ENCODE data around the gene KCNJ6.
"Not testable (repeated sequence)": the region's sequence is repeated elsewhere in the genome, so short reads cannot be mapped to it uniquely, and the experiment has no call there.

KCNJ6 gene

DNA sequence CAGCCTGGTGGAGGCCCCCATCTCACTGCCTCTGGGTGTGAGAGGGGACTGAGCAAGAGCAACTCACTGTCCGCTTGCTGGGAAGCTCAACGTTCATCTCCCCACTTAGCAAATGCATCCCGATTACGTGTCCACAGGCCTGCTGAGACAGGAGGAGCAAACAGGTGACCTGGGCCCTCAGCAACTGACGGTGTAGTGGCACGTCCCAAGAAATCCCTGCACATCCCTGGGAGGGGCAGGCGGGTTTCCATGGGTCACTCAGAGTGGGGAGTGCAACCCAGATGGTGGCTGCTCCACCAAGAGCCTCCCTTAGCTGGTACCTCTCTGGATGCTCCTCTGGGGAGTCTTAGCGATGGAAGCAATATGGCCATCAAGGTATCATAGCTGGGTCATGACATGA, 320.3 kb downstream of the KCNJ6 start:
- no peak for DNase-seq (ENCODE audit: low read depth in 2 of 2)

DNA sequence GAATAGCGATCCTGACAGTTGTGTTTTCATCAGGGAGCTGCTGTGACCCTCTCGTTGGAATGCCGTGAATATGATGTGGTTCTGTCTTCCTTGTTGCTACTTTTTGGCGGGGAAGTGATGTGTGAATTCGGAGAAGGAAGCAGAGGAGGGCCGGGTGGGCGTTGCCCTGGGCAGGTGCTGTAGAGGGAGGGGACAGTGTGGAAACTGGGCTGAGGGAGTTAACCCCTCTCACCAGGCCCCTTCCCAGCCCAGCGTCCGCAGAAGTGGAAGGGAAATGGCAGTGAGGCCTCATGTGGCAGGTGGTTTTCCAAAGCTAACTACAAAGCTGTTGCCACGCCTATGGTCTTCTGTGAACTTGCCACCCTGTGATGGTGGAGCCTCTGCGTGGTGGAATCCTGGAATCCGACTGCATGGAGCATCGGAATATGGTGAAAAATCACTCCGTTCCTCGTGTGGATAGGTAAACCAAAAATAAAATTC, 321.7 kb downstream of the KCNJ6 start:
- DNase-seq (ENCODE audit: low read depth in 2 of 2): no peak

DNA sequence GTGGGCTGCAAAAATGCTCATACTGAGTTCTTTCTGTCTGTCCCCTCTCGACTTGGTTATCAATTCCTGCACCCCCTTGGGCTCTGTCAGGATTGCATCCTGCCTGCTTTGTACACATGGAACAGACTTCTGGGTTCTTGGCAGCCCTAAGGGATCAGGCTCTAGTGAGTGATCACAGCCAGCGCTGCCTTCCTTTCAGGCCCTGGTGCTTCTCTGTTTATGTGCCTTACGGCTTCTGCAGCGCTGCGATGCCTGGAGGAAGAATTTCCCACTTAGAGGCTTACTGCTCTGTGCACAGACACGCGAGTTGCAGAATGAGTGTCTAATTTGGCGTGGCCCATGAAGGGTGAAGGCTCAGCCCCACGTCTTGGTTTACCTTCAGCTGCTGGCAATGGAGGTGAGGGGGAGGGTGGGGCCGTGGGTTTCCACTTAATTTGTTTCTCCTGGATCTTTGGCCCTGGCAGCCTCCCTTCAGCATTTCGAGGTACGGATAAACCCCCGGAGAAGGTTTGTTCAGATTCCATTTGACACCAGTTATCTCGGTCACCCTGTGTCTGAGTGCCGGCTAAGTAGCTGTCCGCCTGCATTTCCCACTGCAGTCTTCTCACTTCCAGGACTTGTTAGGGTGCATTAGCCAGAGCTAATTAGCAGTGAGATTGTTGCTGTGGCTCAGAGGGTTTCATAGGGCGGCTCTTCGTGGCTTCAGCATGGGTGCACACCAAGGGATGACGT, 322.4 kb downstream of the KCNJ6 start:
- DNase-seq (ENCODE audit: low read depth in 2 of 2): no peak

DNA sequence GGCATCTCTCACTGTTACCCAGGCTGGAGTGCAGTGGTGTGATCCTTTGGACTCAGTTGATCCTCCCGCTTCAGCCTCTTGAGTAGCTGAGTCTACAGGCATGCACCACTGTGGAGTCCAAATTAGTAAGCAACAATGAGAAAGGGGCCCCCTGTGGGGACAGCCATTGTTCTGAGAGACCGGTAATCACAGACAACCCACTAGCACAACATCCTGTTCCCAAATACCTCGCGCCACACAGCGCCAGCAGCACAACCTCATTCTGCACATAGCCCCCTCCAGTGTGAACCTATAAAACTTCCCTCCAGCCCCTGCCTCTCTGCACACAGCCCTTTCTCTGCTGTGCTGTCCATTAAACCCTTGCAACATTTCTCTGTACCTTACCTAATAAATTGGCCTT, 323.2 kb downstream of the KCNJ6 start:
- DNase-seq (ENCODE audit: low read depth in 2 of 2): no peak

DNA sequence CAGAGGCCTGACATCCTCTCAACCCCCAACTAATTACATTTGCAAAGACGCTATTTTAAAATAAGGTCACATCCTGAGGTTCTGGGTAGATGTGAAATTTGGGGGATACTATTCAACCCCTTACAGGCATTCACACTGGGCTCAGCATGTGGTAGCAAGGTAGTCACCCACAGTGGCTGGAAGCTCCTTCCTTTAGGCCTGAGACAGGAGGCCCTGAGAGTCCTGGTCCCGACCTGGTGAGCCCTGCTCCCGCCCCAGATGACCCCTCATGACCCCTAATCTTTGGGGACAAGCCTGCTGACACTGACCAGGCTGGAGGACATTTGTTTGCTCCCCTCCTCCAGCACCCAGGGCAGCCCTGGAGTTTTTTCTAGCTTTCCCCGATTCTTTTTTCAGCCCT, 323.8 kb downstream of the KCNJ6 start:
- DNase-seq (ENCODE audit: low read depth in 2 of 2): no peak

DNA sequence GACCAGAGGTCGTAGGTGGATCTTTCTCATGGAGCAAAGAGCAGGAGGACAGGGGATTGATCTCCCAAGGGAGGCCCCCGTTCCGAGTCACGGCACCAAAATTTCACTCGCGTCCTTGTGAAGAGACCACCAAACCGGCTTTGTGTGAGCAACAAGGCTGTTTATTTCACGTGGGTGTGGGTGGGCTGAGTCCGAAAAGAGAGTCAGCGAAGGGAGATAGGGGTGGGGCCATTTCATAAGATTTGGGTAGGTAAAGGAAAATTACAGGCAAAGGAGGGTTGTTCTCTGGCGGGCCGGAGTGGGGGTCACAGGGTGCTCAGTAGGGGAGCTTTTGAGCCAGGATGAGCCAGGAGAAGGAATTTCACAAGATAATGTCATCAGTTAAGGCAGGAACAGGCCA, 324.3 kb downstream of the KCNJ6 start:
- not testable (repeated sequence) for DNase-seq (ENCODE audit: low read depth in 2 of 2)

DNA sequence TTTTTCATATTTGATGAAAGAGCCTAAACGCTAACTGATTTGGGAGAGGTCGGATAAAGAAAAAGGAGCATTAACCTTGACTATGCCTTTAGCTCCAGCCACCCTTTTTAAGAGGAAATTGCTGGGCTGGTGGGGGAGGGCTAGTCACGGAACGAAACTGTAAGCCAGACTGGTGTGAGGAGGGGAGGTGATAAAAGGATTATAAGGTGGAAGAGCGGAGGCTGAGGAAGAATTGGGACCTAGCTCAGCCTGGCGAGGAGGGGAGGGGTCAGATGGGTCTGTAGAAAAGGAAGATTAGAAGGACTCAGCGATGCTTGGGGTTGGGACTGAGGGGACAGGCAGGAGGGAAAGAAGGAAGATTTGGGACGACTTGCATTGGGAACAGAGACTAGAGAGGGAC, 325.4 kb downstream of the KCNJ6 start:
- DNase-seq (ENCODE audit: low read depth in 2 of 2): not testable (repeated sequence)

DNA sequence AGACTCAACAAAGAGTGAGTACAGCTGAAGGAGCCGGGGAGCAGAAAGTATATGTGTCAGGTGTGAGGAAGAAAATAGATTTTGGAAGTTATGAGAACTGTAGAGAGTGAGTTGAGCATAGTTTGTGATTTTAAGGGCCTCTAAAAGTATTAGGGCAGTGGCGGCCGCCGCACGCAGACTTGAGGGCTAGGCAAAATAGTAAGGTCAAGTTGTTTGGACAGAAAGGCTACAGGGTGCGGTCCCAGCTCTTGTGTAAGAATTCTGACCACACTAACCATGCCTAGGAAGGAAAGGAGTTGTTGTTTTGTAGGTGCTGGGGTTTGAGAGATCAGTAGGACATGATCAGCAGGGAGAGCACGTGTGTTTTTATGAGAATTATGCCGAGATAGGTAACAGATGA, 327.6 kb downstream of the KCNJ6 start:
- DNase-seq (ENCODE audit: low read depth in 2 of 2): not testable (repeated sequence)

DNA sequence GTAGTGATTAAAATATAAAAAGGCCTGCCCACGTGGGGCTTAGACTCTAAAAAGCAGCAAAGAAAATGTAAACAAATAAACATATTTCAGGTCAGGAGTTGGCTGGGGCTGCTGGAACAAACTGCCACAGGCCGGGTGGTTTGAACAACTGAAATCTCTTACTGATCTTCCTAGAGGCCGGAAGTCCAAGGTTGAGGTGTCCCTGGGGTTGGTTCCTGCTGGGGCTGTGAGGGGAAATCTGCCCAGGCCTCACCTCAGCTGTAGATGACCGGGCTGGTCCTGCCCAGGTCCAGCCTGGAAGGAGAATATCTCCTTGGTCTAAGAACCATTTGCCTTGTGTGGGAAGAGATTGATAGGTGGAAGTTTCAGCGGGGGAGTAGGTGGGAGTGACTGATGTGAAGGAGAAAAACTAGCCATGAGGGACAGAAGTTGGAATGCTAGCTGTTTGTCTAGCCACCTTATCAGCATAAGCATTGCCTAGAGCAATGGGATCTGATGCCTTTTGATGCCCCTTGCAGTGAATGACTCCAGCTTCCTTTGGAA, 328.6 kb downstream of the KCNJ6 start:
- DNase-seq (ENCODE audit: low read depth in 2 of 2): no peak

DNA sequence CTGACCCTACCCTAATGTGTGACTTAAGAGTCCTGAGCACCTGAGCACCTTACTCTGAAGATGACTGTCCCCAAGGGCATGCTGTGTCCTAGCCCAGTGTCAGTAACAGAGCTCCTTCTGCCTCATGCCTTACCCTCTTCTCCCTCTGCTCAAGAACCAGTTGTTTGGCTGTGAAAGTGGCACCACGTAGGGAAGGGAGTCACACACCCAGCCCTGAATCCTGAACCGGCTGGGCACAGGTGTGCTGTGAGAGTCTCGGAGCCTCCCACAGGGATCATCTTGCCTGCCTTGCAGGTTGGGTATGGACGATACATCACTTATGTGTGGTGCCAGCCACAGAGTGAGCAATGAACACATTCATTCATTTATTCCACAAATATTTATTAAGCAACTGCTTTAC, 329.1 kb downstream of the KCNJ6 start:
- no peak for DNase-seq (ENCODE audit: low read depth in 2 of 2)

DNA sequence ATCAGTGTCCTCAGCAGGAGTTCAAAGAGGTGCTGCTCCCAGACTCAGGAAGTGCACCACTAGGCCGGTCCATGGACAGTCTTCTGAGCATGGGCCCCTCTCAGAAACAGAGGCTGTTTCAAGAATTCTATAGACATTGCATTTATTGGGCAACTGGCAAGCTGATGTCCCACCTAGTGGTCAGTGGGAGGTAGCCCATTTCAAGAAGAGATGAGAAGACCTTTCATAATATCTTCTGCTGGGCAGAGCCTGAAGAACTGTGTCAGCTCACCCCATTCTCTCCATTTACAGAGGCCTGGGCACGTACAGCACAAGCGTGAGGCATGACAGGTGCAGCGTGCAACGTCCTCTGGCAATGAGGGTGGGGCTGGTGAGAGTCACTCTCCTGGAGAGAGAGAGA, 333.7 kb downstream of the KCNJ6 start:
- DNase-seq (ENCODE audit: low read depth in 2 of 2): no peak

DNA sequence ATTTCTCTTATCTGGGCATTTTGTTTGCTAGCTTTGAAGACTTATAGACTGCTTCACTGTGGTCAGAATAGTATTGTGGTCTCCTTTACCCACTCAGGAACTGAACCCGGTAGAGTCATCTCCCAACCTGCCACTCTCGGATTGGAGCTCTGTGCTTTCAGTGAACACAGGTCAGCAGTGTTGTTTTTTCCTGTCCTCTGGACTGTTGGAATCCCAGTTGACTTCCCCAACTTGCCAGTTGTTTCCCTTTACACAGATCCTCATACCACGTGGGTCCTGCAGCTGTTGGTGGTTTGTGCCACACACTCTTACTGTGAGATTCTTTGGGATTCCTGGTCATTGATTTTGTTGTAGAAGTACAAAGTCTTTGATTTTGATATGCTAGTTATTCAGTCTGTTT, 335.6 kb downstream of the KCNJ6 start:
- DNase-seq (ENCODE audit: low read depth in 2 of 2): no peak

DNA sequence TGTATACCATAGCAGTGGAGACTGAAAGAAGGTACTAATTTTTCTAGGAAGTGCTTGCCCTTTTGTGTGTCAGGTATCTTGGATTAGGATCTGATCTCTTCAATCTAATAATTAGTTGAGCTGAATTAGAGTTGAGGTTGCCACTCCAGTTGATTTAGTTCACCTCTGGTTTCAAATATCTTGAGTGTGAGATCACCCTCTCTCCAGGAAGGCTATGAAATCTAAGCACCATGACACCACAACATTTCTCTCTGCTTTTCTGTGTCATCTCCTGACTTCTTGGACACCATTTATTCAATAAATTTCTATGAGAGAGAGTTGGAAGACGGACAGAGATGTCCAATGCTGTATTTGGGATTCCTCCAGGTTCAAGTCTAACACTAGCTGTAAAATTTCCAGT, 336.9 kb downstream of the KCNJ6 start:
- no peak for DNase-seq (ENCODE audit: low read depth in 2 of 2)

DNA sequence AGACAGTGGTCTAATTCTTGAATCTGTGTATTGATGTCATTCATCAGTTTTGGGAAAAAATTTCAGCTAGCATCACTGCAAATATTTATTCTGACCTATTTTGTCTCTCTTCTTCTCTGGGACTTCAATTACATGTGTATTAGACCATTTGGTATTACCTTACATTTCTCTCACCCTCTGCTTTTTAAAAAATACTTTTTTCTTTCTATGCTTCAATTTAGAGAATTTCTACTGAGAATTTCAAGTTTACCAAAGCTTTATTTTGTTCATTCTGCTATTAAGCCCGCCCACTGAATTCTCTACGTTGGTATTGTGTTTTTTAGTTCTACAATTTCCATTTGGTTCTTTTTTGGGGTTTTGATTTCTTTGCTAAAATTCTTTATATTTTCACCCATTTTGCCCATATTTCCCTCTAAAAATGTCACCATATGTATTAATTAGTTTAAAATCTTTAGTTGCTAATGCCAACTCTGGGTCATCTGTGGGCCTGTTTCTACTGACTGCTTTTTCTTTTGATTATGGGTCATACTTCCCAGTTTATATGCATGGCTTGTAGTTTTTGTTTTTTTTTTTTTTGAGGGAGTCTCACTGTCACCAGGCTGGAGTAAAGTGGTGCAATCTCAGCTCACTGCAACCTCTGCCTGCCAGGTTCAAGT, 337.7 kb downstream of the KCNJ6 start:
- DNase-seq (ENCODE audit: low read depth in 2 of 2): no peak

DNA sequence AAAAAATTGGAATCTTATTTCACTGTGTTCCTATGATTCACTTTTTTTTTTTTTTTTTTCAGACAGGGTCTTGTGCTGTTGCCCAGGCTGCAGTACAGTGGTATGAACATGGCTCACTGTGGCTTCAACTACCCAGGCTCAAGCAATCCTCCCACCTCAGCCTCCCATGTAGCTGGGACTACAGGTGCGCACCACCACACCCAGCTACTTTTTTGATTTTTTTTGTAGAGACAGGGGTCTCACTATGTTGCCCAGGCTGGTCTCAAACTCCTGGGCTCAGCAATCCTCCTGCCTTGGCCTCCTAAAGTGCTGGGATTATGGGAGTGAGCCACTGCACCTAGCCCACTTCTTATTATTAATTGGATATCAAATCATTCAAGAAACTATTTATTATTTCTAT, 339.3 kb downstream of the KCNJ6 start:
- not testable (repeated sequence) for DNase-seq (ENCODE audit: low read depth in 2 of 2)

DNA sequence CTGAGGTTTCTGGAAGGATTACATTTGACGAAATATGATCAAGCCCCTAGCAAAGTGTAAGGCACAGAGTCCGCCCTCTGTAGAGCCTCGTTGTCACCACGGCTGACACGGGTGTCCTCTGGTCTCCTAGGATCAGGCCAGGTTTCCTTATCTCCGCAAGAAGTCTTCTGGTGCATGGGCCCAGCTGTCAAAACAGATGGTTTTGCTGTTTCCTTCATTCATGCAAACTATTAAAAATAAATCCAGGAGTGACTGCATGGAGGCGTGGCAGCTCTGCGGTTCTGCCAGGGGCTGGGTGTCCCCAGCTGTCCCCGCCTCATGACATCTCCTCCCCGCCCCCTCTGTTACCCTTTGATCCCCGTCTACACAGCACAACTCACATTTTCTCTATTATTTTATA, 340.7 kb downstream of the KCNJ6 start:
- no peak for DNase-seq (ENCODE audit: low read depth in 2 of 2)

DNA sequence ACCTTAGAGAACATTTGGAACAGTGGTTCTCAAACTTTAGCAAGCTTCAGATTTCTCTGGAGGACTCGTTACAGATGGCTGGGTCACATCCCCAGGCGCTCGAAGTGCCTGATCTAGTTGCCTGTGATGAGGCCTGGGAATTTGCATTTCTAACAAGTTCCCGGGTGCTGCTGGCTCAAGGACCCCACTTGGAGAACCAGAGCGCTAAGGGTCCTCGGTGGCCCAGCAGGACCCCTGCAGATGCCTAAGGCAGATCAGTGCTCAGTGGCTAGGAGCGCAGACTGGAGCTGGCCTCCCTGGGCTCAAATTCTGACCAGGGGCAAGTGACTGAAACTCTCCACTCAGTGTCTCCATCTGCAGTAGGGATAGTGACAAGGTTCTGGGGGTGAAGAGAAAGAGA, 341.5 kb downstream of the KCNJ6 start:
- no peak for DNase-seq (ENCODE audit: low read depth in 2 of 2)

DNA sequence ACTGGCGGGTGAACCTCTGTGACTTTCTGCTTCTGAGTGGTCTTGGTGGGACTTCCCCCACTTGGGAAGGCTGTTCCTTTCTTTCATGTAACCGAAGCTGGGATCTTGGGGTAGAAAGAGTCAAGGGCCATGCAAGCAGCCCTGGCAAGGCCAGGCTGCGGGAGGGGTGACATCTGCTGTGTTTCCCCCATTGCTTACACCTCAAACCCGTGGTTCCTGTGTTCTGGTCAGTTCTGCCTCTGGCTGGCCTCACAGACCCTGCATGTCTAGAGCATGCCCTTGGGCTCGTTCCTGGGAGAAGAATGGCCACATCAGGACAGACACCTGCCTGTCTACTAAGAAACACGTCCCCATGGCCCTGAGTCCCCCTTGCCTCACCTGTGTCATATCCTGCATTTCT, 341.9 kb downstream of the KCNJ6 start:
- DNase-seq (ENCODE audit: low read depth in 2 of 2): no peak

DNA sequence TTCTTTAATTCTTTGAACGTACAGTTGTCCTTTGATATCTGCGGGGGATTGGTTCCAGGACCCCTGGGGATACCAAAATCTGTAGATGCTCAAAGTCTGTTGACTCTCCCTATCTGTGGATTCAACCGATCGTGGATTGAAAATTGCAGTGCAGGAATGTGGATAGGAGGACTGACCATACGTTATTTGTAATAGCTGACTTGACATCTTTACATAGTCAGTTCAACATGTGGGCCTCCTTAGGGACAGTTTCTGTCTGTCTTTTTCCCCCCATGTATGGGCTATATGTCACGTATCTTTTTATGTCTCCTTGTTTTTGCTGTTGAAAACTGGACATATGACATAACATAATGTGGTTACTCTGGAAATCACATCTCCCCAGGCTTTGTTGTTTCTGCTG, 344.8 kb downstream of the KCNJ6 start:
- DNase-seq (ENCODE audit: low read depth in 2 of 2): no peak

DNA sequence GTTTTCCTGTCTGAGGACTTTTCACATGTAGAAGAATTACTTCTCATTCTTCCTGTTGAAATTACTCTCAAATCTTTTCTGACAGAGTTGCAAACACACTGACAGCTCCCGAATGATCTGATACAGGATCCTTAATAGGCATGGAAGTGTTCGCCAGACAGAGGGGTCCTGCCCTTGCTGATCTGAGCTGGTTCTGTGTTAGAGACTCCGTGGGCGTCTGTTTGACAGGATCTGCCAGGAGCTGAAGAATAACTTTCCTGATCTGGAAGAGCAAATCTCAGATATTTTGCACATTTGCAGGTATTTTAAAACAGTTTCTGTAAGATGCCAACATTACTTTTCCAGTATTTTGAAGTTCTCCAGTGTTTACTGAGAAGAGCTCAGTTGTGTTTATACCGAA, 347.3 kb downstream of the KCNJ6 start:
- DNase-seq (ENCODE audit: low read depth in 2 of 2): no peak

DNA sequence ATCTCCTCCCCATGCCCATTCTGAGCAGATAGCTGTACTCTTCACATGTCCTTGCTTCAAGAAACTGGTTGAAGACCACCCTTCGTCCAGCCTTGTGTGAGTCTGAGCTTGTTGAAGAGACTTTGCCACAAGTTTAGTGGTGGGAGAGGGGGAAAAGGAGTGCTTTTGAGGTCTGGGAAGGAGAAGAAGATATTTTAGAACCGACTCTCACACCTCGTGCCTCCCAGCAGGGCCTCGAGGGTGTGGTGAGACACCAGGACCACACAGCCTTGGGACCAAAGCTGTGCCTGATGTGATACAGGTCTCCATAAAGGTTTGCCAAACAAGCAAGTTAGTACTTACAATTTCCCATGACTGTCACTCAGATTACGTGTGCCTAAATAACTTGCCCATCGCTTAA, 347.8 kb downstream of the KCNJ6 start:
- DNase-seq (ENCODE audit: low read depth in 2 of 2): no peak

DNA sequence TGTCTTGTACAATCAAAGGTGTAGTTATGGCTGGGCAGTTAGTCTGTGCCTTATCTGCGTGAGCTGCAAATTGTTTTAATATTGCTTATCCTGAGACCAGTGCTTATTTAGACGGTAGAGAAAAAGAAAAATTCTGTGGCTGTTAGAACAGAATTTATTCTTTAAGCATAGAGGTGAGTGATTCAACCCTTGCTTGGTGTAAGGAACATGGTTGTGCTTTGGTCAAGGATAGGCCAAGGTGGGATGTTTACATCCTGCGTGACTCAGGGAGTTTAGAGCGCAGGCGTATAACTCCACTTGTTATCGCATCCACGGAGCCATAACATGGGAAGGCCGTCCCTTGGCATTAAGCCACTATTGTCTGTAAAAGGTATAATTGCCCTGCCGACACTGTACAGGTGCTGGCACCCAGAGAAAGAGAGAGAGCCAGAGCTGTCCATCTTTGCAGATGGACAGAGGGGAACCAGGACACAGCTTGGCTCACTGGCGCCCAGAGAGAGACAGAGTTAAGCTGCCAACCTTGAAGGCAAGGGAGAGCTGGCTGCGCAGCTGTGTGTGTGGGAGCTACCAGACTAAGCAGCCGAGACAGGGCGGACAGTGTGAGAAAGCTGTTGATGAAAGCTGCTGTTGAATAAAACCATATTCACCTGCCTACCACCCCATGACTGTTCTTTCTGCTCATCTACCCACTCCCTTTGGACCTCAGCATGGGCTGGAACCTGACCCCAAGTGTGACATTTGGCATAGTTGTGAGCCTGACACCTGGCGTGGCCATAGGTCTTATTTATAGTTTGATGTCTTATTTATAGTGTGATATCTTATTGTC, 349.3 kb downstream of the KCNJ6 start:
- DNase-seq (ENCODE audit: low read depth in 2 of 2): no peak

Measured in stimulated activated CD4-positive, alpha-beta T cell treated with anti-CD3 and anti-CD28 coated beads, Interleukin-1b, Interleukin-23, amount 100 ng/mL, for 1 hour (primary cell).